OCI-M1 (cell line): Measurements from ENCODE around the gene TMEM232.
A peak's percentile ranks its signal among the peaks of the same experiment; 100 is the strongest.
"Not testable (repeated sequence)": the region's sequence is repeated elsewhere in the genome, so short reads cannot be mapped to it uniquely, and the experiment has no call there.

ENCODE experiments used
- DNase-seq: peaks from one replicate; lab custom pipeline; 2025; lab: John Stamatoyannopoulos, UW

The TMEM232 gene

DNA sequence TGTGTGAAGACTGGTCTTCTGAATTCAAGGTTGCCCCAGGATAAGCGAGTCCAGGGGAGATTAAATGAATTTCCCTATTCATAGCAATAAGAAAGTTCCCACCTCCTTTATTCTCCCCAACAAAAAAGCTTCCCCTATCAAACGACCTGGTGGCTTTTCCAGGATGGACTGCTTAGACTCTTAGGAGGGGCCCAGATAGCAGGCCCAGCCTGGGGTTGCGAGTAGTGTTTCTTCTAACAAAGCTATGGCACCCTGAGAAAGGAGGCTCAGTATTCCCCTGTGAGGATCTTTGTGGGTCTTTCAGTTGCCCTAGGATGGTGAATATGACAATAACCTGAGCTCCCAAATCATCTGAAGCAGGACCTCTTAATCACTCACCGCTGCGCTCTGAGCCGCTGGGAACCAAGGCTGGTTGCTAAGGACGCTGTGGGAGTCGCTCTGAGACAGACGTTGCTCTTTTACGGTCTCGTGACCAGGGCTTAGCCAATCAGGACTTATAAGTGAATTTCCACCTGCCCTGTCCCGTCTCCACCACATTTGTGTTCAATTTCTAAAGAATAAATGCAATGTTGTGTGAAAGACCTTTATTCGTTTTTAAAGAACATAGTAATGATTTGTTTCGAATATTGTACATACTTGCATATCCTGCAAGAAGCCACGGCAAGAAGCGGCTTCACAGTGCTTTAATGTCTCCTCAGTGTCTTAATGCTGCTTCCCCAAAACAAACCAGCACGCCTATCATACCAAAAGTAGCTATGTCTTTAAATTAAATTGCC, at the start of gene TMEM232:
TSS of gene TMEM232 (minus strand) at position 423 of the 776 bp plus-strand sequence. CDS start 59,319 bp downstream, outside the sequence.
- peak; percentile 91 for DNase-seq

DNA sequence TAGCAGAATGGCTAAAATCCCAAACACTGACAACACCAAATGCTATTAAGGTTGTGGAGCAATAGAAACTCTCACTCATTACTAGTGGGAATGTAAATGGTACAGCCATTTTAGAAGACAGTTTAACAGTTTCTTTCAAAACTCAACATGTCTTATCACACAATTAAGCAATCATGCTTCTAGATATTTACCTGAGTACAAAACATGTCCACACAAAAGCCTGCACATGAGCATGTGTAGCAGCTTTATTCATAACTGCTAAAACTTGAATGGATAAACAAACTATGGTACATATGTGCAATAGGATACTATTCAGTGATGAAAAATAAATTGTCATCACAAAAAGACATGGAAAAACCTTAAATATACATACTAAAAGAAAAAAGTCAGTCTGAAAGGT, 43.8 kb upstream of the TMEM232 start:
- no peak for DNase-seq

DNA sequence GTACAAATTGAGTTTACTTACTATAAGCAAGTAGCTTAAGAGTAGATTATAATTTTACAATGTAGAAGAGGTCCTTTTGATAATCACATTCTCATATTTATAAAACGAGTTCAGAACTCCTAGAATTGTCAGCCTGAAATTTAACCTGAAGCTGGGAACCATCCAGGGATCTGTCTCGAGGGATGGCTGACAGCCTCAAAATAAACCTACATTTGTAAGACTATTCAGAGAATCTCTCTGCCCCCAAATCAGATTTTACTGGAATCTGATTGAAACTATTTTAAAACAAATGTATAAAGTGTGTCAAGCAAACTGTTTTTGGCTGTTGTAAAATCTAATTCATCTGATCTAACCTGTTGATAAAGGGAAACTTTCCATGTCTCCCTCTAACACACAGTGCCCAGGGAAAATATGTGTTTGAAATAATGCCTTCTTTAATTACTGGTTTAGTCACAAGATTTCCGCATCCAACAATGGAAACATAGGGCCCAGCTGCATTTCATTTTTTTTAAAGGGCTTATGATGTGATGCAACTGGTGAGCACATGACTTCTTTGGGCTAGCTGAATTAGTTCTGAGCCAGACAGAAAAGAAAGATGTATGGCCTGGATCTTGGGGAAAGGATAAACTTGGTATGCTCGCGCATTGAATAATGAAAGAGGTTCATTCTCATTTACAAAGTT, 42.7 kb upstream of the TMEM232 start:
- DNase-seq: no peak

DNA sequence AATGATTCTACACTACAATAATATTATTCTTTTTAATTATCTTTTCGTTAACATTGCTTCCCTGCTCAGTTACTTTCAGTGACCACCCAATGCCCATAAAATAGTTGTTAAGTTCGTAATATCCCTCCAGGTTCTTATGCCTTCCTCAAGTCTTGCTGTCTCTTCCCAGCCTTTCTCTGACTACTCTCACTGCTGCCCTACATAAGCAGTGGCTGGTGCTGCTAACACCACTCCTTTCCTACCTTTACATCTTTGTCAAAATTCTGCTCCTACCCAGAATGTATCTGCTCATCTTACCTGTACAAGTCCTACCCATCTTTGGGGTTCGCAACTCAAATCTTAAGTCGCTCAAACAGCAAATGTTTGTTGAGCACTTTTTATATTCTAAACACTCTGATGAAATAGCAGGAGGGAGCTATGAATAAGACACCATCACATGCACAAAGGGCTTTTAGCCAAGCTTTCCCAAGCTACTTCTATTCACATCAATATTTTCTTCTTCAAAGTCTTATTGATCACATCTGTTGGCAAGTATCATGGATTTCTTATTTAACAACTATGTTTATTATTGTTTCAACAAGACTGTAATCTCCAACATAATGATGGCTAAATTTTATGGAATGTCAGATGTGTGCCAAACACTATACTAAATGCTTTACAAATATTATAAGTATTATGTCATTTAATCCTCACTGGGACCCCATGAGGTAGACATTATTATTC, 41.8 kb upstream of the TMEM232 start:
- DNase-seq: no peak

DNA sequence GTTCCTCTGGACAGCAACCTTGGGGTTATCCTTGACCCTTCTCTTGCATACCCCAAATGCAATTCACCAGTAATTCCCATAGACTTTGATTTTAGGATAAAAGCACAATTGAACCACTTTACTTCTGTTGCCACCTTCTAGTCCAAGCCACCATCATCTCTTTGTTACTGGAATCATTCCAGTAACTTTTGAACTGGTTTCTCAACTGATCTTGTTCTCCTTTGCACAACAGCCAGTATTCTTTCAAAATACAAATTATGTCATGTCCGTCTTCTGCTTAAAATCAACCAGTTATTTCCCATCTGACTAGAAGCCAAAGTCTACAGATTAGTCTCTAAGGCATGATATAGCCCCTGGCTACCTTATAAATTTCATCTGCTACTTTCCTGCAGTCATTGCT, 33.7 kb upstream of the TMEM232 start:
- DNase-seq: no peak

DNA sequence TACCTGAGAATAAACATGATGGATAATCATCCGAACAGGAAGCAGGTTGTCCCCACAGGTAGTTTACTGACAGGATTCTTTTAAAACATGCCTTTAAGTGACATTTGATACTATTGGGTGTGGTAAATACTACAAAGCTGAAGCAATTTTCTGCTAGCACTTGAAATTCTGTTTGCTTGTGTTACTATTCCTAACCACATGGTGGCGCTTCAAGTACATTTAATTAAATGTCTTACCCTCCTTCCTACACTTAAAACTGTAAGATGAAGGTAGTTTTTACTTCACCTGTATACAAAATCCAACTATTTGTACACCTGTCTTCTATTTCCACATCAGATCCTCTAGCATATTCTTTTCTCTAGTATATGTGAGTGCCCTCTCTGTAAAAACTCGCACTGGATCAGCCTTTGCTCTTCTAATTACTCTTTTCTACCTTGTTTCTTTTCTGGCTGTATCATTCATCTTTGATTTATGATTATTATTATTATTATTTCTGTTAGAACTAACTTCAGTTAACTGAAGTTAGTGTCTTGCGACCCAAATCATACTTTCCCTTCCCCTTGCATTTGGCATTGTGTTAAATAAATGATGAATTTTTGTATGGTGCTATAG, 30.8 kb upstream of the TMEM232 start:
- peak; percentile 77 for DNase-seq

DNA sequence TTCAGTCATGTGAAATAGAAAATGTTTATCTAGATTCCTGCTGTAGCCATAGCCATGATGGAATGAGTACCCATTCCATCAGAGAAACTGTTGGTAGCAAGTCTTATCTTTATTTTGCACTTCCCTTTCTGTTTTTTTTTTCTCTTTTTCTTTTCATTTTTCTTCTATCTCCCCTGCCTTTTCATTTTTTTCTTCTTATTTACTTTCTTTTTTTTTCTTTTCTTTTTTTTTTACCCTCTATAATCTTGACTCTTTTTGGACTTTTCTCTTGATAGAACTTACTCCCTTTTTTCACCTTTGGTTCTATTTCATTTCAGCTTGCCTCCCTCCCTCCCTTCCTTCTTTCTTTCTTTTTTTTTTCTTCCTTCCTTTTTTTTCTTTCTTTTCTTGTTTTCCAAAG, 27.7 kb upstream of the TMEM232 start:
- DNase-seq: peak; percentile 24

DNA sequence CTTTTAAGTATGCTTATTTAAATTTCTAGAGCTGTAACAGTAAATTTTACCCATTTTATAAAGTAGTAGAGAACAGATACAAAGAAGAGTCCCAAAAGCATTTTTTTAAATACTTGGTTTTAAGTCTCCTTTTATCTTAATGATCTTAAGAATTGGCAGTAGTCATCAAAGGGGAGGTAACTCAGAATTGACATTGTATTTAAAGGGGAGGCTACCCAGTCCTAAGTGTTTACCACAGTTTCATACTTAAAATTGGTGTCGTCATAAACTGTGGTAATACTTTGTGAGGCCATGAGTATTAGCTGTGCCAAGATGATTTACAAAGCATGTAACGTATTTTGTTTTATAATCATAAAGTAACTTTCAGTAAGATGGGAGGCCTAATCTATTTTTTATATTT, 27.1 kb upstream of the TMEM232 start:
- DNase-seq: no peak

DNA sequence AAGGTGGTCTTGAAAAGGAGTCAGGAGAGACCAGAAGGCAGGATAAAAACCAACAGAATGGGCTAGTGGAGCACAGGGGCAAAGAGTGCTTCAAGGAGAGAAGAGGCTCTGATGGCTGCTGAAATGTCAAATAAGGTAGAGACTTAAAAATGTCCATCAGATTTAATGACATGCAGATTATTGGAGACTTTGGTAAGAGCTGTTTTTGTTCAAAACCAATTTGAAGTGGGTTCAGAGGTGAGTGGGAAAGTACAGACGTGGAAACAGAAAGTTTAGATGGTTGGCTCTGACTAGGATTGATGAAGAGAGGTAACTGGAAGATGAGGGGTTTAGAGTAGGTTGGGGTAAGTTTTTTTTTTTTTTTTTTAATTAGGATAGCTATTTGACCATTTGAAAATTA, 26.5 kb upstream of the TMEM232 start:
- DNase-seq: no peak

DNA sequence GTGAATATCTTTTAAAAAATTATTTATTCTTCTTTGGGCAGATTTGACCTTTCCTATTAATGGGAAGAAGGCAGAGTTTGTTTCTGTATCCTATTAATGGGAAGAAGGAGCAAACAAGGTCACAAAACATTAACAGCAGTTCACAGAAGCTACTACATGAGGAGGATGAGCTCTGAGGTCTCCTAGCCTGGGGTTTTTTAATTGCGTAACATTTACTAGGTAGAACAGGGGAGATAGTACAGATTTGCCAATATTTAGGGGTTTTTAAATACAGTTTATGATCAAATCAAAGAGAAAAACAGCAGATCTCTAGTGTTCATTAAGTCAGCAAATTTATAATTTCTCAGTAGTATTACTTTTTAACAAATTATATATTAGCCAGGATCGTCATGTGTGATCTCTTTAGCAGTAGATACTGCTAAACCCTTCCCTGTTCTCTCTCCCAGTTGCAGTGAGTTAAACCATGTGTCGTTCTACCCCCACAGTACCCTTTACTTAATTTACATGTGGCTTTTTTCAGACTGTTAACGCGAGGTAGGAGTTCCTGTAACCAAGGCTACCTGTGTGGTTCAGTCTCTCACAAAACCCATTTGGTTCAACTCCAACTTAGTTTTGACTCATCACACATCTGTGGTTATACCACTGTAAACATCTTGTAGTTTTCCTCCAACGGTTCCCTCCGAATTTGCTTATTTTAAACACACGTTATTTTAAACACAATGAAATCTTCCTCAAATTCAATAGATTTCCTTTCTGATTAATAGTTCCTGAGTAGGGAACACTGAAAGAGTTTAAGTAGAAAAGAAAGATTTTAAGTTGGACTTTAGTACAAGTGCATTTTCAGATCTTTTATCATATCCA, 25.7 kb upstream of the TMEM232 start:
- DNase-seq: no peak

DNA sequence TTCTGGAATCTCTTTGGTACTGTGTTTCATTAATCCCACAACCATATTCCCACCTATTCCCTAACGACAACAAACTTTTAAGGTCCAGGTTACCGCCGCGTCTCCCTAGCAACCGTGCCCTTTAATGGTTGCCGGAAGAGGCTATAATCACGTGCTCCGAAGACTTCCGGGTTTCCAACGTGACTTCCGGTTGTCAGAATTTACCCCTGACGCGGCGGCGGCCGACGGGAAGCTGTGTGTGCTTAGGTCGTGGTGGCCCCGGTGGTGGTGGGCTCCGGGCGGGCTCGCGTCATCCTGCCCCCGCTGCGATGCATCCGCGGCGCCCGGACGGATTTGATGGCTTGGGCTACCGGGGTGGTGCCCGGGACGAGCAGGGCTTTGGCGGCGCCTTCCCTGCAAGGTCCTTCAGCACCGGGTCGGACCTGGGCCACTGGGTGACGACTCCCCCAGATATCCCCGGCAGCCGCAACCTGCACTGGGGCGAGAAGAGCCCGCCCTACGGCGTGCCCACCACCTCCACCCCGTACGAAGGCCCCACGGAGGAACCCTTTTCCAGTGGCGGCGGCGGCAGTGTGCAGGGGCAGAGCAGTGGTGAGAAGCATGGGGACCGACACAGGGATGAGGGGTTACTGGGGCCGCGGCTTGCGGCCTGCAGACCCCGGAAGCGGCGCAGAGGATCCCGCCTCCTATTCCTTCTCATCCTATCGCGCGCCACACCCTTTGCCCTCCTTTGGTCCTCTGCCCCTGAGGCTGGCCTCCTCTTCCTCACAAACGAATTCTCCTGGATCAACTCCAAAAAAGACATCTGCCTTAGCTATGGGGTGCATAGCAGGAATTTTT, 12.6 kb upstream of the TMEM232 start, which contains the start of gene SLC25A46:
TSS of gene SLC25A46 (plus strand) at position 196 of the 840 bp plus-strand sequence. CDS start at position 309, 113 bp downstream.
- DNase-seq: peak; percentile 91

DNA sequence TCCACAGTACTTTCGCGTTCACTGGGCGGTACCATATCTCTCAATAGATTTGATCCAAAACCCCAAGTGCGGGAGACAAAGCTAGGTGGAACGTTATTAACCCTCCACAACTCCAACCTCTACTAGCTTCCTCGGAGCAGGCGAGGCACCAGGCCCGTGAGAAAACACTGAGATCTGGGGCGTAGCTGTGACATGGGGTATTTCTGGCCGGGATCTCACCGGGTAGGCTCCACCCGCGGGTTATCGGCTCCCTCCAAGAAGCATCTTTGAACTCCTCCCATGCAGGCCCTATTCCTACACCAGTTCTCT, 12.0 kb upstream of the TMEM232 start:
- DNase-seq: no peak

DNA sequence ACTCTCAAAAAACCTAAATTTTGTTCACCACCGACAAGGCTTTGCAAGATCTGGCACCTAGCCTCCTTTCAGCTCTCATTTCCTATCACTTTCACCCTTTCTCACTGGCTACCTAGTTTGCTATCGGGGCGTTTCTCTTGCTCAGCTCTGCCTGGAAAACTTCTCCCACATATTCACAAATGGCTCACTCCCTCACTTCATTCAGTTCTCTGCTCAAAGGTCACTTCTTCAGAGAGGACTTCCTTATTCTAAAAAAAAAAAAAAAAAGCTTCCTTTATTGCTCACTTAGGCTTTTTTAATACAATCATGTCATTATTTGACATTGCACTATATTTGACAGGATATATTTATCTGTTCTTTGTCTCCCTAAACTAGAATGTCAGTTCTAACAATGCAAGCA, 10.3 kb upstream of the TMEM232 start:
- DNase-seq: peak; percentile 47

DNA sequence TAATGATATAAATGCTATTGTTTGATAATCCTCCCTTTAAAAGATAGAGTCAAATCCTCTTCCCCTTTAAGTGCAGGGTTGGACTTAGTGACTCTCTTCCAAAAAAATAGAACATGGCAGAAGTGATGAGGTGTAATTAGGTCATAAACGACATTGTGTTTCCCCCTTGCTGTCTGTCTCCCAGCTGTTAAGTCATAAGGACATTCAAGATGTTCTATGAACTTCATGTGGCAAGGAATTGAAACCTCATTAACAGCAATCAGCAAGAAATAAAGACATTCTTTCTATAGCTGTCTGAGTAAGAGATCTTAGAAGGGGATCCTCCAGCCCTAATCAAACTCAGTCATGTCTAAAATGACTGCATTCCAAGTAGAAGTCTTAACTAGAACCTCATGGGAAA, 9.1 kb upstream of the TMEM232 start:
- peak; percentile 28 for DNase-seq

DNA sequence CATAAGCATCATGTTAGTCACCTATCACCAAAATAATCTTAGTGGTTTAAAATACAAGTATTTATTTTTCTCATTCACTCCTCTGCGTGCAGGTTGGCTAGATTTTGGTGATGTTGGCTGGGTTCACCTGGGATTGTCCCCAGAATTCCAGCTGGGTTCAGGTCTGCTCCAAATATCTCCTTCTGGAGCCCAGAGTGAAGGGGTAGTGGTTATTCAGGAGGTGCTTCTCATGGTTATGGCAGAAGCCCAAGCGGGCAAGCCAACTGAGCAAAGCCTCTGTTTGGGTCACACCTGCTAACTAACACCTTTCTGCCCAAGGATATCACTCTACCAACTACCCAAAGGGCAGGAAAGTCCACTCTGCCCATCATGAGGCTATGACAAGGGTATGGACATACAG, 7.6 kb upstream of the TMEM232 start:
- DNase-seq: no peak

DNA sequence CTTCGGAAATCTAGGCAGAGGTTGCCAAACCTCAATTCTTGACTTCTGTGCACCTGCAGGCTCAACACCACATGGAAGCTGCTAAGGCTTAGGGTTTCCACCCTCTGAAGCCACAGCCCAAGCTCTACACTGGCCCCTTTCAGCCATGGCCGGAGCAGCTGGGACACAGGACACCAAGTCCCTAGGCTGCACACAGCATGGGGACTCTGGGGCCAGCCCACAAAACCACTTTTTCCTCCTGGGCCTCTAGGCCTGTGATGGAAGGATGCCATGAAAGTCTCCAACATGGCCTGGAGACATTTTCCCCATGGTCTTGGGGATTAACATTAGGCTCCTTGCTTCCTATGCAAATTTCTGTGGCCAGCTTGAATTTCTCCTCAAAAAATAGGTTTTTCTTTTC, 5.0 kb upstream of the TMEM232 start:
- DNase-seq: not testable (repeated sequence)

DNA sequence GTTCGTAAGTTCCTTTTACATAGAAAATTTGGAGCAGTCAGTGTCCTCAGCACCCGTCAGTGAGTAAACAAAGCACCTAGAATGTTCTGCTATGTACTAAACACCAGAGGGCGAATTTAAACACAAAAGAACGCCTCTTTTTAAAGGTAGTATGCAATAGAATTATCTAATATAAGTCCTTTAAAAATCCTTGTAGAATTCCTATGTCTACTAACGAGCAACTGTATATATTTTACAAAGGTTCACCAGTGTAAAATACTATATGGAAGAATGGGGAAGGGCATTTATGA, 499 bp upstream of the TMEM232 start:
- DNase-seq: peak; percentile 67

DNA sequence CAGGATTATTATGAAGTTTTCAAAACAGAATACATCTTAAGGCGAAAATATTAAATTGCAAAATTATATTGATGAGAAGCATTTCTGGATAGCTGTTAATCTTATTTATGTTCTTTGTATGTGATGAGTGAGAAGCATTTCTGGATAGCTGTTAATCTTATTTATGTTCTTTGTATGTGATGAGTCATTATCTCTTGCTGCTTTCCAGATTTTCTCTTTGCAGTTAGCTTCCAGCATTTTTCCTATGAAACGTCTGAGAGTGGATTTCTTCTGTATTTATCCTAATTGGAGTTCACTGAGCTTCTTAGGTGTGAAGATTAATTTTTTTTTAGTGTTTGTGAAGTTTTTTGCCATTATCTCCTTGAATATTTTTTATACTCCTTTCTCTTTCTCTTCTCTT, 8.2 kb downstream of the TMEM232 start:
- DNase-seq: no peak

DNA sequence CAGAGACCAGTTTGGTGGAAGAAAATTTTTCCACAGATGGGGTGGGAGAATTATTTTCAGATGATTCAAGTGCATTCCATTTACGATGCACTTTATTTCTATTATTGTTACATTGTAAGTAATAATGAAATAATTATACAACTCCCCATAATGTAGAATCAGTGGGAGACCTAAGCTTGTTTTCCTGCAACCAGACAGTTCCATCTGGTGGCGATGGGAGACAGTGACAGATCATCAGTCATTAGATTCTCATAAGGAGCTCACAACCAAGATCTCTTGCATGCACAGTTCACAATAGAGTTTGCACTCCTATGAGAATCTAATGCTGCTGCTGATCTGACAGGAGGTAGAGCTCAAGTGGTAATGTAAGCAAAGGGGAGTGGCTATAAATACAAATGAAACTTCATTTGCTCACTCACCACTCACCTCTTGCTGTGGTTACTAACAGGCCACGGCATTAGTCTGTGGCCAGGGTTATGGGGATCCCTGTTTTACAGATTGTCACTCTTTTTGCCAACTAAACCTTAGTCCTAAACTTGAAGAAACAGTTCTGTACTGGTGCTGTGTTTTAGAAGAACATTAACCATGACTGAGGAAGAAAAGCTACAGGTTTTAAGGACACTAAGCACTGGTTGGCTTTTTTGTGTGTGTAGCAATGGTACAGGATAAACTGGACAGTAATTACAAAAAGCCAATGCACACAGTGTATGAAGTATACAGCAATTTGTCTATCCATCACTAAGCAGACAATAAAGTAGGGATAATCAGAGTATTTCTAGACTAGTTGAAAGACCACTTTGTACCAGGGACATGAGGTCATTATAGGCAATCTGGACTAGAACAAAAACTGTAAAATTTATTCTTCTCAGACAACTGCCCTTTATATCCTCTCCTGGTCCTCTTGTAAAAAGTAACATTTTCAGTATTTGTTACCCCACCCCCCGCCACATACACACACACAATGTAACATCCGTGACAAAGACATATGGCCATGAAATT, 9.9 kb downstream of the TMEM232 start:
- DNase-seq: peak; percentile 9
